Left hindlimb (tissue), 1 donor: ENCODE results near the gene SLC38A10.
A peak's percentile ranks its signal among the peaks of the same experiment; 100 is the strongest.

Experiments
- DNase-seq: peaks from one replicate; pipeline ENCODE4 v3.0.0-alpha.2; 2018

Gene SLC38A10

GRCh38 chr17:81330884-81331245 is 35.8 kb upstream of the SLC38A10 start:
- DNase-seq = no peak

- no peak for DNase-seq
Measured at GRCh38 chr17:81329927-81330883, 35.1 kb upstream of the SLC38A10 start.

DNA sequence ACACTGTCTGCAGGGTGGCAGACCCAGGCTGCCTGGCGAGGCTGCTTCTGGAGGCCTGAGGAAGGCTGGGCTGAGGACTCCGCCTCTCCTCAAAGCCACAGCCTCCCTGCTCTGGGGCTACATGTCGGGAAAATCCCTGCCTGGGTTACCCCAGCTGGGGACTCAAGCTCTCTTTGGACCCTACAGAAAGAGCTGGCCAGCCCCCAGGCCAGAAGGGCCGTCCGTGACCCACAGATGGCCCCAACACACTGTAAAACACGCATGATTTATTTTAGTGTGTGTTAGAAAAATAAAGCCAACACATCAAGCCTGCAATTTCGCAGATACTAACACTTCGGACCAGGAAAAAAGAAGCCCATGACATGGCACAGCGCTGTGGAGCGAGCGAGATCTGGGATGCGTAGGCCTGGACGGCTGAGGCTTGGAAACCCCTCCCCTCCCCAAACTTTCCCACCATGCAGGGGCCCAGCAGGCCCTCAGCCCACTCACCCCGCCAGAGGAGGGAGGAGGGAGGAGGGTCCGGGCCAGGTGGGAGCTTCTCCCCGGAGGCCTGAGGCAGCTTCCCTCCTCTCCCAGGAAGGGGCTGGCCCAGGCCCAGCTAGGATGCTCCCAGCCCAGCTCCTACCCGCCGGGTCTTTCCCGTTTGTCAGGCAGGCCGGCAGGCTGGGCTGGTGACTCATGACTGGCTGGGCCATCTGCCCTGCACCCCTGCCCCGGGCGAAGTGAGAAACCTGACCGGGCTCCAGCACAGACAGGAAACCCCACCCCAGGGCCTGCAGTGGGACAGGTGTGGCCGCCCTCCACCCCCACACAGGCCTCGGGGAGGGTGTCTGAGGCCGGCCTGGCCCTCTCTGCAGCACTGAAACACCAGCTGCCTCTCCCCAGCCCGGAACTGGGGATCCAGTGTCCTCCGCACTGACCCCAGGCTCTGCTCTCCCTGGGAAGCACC is 34.1 kb upstream of the SLC38A10 start:
- peak; percentile 86 for DNase-seq

- no peak for DNase-seq
Measured at GRCh38 chr17:81328489-81328888, 33.4 kb upstream of the SLC38A10 start.

GRCh38 chr17:81325714-81326358 is 30.7 kb upstream of the SLC38A10 start:
- no peak for DNase-seq

- no peak for DNase-seq
Measured at GRCh38 chr17:81324851-81325713, 30.0 kb upstream of the SLC38A10 start.

DNA sequence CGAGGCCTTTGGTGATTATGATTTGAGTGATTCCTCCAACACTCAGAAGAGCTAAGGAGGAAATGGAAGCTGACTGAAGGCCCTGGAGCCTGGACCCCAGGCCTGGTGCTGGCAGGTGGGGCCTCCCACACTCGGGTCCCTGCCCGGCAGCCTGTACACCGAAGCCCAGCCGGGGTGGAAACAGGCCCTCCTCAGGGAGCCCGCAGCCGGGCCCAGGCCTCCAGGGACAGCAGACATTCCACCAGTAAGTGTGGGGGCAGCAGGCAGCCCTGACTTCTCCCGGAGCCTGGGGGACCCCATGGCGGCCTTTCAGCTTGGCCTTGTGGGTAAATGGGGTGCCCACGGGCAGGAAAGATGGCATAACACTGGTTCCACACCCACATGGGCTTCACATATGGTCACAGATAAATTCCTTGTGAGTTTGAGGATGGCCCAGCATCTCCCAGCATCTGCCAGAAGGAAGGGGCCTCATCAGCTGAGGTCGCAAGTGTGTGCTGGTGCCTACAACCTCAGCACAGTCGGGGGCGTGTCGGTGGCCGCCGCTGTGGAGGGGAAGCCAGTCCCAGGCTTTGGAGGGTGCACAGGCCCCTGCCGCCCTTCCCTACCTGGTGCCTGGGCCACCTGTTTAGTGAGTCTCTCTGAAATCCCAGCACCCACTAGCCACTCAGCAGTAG is 29.2 kb upstream of the SLC38A10 start:
- no peak for DNase-seq

- DNase-seq = no peak
Measured at GRCh38 chr17:81323411-81323868, 28.3 kb upstream of the SLC38A10 start.

DNA sequence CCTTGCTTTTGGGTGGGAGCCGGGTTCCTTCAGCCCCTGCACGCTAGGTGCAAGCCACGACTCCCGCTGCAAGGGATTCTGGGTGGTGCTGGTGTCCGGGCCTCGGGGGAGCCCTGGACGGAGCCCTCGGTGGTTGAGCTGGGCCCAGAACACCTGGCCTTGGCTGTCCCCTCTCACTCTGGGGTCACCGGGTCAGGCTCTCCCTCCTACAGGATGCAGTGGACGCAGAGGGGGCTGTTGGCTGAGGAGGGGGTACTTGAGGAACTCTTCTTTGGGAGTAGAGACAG is 27.9 kb upstream of the SLC38A10 start:
- DNase-seq = no peak

DNA sequence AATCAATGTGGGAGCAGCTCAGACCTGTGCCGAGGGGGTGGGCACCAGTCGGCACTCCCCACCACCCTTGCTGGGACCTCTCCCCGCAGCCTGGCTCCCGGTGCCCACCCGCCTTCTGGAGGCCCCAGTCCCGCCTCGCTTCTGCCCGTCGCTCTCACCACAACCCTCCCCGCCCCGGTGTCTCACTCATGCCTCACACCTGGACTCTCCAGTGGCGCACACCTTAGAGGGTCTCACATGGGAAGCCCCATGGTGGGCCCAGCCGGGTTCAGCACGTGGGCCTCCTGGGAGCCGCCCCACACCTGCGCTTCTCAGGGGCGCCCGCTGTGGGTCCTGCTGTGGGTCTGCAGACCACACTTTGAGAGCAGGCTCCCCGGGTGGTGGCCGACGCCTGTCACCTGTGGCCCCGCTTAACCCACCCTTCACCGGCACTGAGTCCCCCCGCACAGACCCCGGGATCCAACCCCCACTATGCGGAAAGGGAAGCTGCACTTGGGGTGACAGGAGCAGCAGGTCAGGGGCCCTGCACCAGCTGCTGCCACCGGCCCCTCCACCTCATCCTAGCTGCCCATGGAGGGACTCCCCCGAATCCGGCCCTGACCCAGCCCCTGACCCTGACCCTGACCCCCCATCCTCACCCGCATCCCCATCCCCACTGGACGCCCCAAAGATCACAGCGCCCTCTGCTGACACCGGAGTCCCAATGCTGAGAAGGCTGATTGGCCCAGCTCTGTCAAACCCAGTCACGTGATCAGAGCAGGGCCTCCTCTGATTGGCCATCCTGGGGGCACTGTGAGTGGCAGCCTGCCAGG is 27.4 kb upstream of the SLC38A10 start:
- no peak for DNase-seq

- DNase-seq = no peak
Measured at GRCh38 chr17:81317961-81318605, 23.0 kb upstream of the SLC38A10 start.

GRCh38 chr17:81317530-81317821 is 22.4 kb upstream of the SLC38A10 start:
- DNase-seq = no peak

- DNase-seq = no peak
Measured at GRCh38 chr17:81315885-81316391, 20.8 kb upstream of the SLC38A10 start.

GRCh38 chr17:81315129-81315884 is 20.2 kb upstream of the SLC38A10 start:
- DNase-seq = no peak

GRCh38 chr17:81314398-81315081 is 19.4 kb upstream of the SLC38A10 start:
- no peak for DNase-seq

GRCh38 chr17:81313776-81314397 is 18.8 kb upstream of the SLC38A10 start:
- DNase-seq = no peak

- DNase-seq = no peak
Measured at GRCh38 chr17:81312624-81313325, 17.7 kb upstream of the SLC38A10 start.

DNA sequence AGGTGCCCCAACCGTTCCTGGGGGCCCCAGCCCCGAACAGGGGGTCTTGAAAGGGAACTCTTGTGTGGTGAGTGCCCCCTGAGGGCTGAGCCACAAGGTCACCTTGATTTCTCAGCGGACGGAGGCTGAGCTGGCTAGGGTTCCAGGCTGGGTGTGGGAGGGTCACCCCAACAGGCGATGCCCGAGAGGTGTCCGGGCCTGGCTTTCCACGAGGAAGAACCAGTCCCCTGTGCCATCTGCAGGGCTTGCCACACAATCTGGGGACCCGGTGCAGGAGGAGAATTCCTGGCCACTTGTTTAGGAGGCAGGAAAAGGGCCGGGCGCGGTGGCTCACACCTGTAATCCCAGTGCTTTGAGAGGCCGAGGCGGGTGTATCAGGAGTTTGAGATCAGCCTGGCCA is 16.8 kb upstream of the SLC38A10 start:
- DNase-seq = no peak
